ELF-1 (cell line): ENCODE measurements around the gene GINS2.

ENCODE experiments used
- DNase-seq: peaks from one replicate; pipeline ENCODE4 v3.0.0-alpha.2; 2016; ENCODE audit warnings: low read depth, low spot score

GINS2 gene

DNA sequence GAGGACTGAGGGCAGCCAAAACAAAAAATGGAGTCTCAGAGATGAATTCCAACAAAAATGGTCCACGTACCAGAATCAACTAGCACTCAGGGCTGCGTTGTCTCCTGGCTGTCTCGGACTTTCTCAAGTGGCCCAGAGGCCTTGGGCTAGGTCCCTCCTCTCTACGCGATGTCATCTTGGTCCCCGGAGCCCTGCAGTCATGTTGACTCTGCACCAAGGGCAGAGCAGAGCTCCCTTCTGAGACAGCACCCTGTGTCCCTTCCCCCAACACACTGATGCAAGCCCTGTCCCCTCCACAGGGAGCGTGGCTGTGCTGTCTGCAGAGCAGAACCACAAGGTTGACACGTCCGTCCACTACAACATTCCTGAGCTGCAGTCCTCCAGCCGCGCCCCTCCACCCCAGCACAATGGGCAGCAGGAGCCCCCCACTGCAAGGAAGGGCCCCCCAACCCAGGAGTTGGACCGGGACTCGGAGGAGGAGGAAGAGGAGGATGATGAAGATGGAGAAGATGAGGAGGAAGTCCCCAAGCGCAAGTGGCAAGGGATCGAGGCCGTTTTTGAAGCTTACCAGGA, 20.8 kb downstream of the GINS2 start:
- no peak for DNase-seq

DNA sequence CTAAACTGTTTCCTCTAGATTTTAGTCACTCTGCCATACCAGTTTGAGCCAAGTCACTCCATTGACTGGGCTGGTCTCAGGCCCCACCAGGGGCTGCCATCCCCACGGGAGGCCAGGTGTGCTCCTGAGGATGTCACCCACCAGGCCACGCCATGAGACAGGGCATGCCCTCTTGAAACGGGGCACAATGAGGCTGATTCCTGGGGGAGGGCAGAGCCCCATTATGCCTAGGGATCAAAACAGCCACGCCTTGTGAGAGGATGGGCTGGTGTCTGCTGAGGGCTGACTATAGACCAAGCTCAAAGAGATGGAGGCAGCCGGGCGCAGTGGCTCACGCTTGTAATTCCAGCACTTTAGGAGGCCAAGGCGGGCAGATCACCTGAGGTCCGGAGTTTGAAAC, 21.5 kb downstream of the GINS2 start:
- no peak for DNase-seq

DNA sequence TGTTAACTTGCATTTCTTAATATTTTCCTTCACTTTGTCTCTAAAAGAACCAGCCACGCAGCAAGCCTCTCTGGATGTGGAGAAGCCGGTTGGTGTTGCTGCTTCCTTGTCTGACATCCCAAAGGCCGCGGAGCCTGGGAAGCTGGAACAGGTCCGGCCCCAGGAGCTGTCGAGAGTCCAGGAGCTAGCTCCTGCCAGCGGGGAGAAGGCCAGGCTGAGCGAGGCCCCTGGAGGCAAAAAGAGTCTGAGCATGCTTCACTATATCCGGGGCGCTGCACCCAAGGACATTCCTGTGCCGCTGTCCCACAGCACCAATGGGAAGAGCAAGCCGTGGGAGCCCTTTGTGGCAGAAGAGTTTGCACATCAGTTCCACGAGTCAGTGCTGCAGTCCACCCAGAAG, 22.8 kb downstream of the GINS2 start:
- DNase-seq = no peak

DNA sequence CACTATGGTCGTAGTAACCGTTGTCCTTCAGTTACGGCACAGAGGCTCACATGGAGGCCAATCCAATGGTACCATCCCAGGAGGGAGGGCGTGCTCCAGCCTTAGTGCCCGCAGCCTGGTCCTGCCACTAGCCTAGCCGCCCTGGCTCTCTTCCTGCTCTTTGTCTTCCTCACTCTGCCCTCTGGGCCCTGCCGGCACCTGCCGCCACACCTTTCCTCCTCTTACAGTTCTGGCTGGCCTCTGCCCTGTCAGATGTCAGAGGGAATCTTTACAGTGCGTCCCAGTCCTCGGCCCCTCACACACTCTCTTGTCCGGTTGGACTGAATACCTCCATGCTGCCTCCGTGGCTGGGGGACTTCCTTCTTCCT, 23.4 kb downstream of the GINS2 start:
- DNase-seq = no peak

DNA sequence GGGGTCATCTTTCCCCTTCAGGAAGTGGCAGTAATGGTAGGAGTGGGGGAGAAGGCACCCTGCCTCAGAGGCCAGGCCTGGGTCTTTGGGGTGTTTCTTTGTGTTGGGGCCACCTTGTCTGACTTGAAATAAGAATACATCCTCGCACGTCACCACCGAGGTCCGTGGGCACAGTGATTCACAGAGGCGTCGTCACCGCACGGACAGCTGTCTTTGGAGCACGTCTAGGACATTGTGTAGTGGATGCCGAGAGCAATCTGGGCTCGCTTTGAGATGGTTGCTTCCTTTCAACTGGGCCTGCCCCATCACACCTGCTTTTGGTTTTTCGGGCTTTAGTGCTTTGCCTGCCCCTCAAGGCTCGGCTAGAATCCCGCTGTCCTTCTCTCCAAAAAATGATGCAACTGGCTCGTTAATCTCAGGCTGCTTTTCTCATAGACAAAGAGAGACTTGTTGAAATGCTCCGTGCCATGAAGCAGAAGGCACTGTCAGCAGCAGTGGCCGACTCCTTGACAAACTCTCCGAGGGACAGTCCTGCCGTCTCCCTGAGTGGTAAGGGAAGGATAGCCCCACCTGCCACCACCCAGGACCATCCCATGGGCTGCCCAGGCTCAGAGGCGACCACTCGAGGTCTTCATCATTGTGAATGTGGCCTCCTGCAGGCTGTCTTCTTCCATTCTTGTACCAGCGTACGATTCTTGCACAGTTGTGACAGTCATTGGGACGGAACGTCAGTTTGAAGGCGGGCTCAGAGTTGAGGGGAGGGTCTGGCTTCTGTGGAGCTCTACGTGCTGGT, 24.0 kb downstream of the GINS2 start:
- DNase-seq = no peak

DNA sequence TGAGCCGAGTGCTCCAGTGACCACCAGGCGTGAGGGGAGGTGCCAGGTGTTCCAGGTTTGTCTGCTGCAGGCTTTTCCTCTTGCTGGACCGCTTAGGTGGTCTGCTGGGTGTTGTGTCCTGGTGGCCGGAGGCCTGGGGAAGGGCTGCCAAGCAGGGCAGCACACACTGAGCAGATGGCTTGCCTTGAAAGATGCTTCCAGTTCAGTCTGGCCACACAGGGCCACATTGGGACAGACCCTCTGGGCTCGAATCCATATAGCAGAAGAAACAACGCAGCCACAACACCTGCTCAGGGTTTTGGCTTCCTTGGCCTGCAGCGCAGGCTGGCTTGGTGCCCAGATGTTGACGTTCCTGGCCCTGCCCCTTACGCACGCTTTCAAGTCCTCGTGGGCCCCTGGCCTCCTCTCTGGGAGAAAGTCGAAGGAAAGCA, 24.8 kb downstream of the GINS2 start:
- DNase-seq = no peak

DNA sequence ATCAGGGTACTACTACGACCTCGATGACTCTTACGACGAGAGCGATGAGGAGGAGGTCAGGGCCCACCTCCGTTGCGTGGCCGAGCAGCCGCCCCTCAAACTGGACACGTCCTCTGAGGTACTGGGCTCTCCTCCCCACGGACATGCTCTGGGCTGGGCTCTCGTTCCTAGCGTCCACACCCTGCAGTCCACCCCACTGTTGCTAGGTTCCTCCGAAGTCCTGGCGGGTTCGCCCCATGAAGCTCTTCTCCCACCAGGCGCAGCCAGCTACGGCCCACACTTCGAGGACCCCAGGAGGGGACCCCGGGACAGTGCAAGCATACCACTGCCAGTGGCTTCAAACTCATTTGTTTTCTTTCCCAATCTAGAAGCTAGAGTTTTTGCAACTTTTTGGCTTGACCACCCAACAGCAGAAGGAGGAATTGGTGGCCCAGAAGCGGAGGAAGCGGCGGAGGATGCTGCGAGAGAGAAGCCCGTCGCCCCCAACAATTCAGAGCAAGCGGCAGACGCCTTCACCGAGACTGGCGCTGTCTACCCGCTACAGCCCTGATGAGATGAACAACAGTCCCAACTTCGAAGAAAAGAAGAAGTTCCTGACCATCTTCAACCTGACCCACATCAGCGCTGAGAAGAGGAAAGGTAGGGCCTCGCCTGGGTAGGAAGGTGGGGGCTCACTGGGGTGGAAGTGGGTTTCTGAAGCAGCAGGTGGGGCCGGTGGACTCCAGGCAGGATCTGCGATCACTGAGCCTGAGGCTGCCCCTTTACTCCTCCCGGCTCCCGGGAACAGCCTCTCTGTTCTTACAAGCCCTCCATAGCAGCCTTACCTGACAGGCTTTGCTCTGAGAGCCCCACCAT, 25.6 kb downstream of the GINS2 start:
- no peak for DNase-seq

DNA sequence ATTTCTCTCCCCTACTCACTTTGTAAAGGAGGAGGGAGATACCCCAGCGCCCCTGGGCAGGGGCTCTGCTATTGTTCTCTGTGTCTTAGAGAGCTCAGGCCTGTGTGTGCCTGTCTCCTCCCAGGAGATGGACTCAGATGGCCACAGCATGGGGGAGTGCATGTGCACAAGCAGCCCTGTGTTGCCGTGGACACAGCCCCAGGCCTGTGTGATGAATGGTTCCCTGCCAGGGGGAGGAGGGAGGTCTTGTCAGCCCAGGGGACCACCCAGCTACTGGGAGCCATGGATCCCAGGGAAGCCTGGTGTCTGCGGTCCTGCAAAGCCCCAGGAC, 26.3 kb downstream of the GINS2 start:
- DNase-seq = peak; percentile 60

DNA sequence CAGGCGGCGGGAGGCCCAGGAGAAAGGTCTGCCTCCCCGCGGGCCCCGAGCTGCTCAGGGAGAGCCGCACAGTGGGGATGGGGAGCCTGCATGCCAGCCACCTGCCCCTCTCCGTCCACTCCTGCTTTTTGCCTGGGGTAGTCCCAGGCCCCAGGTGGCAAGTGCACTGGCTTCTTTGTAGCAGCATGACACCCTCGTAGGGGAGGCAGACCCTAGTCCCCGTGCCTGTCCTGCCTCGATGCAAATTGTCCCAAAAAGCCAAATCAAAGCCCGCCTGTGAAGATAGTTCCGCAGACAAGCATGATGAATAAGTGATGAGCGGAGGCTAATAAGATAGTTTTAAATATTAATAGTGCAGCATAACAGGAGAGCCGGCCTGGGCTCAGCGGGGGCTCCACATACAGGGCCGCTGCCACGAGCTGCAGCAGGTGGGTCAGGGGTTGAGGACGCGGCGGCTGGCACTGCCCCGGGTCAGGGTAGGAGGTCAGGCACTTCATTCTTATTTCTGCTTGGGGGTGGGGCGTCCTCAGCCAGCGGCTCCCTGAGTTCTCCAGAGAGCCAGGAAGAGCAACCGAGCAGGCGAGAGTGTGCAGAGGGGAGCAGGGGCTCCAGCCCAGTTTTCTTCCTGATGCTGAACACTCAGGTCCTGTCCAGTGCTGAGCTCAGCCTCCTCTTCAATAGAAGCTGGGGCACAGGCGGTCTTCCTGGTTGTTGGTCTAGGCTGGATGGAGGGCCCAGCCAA, 26.8 kb downstream of the GINS2 start:
- DNase-seq = no peak

DNA sequence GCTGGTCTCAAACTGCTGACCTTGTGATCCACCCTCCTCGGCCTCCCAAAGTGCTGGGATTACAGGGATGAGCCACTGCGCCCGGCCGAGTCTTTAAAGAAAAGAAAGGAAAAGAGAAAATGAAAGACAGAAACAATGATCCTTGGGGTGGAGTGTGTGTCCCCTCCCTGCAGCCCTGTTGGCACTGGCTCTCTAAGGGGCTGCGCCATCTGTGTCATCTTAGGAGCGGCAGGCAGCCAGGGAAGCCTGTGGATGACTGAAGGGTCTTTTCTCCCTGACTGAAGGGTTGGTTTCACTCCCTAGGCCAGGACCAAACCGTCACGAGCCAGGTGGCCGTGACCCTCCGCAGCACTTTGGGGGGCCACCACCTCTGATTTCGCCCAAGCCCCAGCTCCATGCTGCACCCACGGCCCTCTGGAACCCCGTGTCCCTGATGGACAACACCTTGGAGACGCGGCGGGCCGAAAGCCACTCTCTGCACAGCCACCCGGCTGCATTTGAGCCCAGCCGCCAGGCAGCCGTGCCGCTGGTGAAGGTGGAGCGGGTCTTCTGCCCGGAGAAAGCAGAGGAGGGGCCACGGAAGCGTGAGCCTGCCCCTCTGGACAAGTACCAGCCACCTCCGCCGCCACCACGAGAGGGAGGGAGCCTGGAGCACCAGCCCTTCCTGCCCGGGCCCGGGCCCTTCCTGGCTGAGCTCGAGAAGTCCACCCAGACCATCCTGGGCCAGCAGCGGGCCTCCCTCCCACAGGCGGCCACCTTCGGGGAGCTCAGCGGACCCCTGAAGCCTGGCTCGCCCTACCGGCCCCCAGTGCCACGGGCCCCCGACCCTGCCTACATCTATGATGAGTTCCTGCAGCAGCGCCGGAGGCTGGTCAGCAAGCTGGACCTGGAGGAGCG, 27.7 kb downstream of the GINS2 start:
- DNase-seq = no peak

DNA sequence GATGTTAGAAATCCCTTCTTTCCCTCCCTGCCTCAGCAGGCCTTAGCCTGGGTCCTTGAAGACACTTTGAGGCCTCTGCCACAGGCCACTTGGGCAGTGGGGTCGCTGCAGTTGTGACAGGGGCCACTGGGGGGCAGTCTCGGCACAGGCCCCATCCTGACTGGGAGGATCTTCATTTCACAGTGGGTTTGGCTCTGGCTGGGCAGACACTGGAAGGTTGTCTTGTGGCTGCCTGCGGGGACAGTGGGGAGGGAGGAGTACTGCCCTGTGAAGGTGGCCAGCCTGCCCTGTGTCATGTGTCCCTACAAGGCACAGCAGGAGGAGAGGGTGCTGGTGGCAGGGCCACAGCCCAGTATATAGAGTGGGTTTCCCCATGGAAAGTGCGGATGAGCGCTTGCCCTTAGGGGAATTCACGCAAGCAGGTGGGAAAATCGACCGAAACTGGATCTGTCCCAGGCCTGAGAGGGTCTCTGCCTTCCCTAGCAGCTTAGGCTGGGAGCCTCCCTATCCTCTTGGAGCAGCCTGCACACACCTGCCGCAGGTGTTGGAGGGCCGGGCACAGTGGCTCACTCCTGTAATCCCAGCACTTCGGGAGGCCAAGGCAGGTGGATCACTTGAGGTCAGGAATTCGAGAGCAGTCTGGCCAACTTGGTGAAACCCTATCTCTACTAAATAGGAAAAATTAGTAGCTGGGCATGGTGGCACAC, 28.8 kb downstream of the GINS2 start:
- peak; percentile 92 for DNase-seq

DNA sequence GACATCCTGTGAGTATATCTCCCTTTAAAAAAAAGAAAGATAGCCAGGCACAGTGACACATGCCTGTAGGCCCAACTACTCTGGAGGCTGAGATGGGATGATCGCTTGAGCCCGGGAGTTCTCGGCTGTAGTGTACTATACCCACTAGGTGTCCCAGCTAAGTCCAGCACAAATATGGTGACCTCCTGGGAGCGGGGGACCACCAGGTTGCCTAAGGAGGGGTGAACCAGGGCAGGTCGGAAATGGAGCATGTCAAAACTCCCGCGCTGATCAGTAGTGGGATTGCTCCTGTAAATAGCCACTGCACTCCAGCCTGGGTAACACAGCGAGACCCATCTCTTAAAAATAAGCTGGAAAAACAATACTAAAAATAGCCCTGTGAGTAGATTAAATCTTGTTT, 29.4 kb downstream of the GINS2 start:
- no peak for DNase-seq

DNA sequence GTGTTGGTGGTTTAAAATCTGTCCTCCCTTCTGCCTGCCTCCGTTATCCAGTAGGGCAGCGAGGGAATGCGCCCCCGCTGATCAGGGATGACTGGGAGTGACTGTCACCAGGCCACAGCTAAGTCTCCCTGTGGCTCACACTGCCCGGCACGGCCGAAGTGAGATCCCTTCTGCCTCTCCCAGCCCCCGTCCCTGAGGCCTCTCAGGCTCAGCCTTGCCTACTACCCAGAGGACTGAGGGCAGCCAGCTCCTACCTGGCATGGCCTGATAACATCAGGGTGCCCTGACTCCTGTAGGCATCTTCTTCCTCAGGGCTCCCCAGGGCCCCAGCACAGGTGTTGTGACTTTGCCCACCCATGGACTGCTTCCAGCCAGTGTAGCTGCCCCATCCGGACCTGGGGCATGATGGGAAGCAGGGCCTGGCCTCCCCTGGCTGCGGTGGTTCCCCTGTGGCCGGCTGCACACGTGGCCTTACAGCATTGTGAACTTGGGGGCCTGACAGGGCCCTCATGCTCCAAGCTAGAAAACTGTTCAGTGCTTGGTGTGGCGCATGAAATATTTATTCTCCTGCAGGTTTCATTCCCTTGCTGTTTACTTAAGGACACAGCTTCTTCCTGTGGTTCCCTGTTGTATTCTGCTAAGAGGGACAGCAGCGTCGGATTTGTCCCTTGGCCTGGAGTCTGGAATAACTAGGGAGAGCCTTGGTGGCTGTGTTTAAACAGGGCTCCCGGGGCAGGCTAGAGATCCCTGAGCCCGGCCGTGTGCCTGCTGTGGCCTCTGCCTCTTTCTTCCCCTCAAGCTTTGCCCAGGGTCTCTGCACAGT, 30.0 kb downstream of the GINS2 start:
- DNase-seq = no peak

DNA sequence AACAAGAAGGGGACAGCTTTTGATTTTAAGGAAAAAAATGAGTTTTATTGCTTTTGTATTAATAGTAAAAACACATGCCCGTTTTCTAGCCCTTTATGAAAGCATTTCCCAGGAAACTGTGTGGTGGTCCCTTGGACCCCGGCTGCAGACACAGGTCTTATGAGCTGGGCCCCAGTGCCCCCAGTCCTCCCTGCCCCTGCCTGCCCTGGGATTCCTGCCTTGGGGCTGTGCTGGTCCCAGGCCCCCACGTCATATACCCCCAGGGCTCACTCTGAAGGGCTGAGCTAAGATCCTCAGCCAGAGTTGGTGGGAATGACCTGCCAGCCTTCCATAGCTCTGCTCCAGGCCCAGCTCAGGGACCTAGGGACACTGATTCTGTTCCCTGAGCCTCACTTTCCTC, 30.8 kb downstream of the GINS2 start:
- no peak for DNase-seq

DNA sequence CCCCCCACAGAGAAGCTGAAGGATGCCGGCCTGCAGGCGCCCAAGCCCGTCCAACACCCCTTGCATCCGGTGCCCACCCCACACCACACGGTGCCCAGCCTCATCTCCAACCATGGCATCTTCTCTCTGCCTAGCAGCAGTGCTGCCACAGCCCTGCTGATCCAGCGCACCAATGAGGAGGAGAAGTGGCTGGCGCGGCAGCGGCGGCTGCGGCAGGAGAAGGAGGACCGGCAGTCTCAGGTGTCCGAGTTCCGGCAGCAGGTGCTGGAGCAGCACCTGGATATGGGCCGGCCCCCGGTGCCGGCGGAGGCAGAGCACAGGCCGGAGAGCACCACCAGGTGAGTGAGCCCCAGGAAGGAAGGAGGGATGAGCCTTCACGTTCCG, 31.5 kb downstream of the GINS2 start:
- no peak for DNase-seq

DNA sequence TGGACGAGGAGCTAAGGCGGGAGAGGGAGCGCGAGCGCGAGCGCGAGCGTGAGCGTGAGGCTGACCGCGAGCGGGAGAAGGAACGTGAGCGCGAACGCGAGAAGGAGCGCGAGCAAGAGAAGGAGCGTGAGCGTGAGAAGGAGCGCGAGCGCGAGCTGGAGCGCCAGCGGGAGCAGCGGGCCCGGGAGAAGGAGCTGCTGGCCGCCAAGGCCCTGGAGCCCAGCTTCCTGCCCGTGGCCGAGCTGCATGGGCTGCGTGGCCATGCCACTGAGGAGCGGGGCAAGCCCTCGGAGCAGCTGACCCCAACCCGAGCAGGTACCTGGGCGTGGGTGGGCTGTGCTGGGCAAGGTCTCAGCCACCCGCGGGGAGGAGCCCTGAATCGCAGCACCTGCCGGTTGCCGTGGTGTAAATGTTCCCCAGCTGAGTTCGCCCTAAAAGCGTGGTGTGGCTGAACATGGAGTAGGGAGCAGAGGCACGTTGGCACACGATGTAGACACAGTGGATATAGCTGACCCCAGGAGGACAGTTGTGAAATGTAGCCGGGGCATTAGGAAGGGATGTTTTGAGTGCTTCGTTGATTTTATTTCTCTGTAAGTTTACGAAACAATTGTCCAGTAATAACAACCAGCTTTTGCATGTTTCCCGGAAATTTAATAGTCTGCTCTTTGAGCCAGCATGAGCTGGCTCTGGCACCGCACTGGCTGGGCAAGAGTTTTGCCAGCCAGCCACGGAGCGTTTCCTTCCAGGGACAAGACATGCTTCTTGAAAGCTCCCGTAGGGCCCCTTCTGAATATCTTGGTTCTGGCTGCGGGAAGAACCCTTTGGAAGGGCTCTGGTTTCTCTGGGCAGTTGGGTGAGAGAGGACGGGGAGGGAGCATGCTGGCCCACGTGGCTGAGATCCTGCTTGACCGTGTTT, 32.1 kb downstream of the GINS2 start:
- no peak for DNase-seq

DNA sequence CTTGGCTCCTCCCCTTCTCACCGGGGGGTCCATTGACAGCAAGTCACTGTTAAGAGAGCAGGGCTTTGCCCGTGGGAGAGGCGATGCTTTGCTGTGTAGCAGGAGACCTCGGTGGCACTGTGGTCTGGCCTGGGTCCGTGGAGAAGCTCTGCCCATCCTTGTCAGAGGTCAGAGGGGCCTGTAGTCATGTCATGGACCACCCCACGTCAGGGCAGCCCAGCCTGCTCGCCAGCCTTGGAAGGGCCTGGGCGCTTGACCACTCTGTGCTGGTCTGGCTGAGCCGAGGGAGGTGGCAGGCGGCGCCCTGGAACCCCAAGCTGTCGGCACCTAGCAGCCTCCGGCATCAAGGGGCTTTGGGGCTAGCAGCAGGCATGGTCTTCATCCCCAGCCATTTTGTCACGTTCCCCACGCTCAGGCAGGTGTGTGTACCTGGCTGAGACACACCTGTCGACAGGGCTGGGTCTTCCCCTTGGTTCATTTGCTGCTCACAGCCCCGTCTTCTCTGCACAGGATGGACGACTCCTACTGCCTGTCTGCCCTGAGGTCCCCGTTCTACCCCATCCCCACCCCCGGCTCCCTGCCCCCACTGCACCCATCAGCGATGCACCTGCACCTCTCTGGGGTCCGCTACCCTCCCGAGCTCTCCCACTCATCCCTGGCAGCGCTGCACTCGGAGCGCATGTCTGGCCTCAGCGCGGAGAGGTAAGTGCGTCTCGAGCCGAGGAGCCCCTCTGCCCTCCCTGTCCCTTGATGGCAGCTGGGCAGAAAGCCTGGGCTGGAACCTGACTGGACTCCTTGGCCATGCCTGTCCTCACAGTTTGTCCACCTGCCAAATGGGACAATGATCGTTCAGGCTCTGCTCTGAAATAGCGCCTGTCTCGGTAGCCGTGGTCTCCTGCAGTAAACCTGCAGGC, 33.3 kb downstream of the GINS2 start:
- DNase-seq = no peak
